Measurements from ENCODE around the gene PTPRG.
A peak's percentile ranks its signal among the peaks of the same experiment; 100 is the strongest.

PTPRG gene

DNA sequence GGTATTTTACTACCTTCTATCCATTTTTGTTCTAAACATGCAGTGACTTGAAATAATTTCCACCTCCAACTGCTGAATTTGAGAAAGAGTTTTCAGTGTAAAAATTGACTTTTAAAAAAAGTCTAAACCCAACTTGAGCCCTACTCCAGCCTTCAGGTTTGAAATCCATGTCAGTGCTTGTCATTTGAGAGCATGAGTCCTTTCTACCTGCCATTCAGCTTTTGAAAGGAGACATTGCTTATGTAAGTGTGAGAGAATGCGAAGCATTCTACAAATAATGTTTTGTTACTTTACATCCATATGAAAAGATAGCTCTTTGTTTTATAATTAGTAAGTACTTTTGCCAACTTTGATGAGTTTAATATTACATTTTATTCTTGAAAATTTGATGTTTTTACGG is 329.2 kb downstream of the PTPRG start:
- TF ChIP-seq CTCF (IDR thresholded peaks at IDR 0.05; ENCODE audit: low read depth, low read length), result no peak
- DNase-seq (ENCODE audit: extremely low read depth, low read depth), result no peak

DNA sequence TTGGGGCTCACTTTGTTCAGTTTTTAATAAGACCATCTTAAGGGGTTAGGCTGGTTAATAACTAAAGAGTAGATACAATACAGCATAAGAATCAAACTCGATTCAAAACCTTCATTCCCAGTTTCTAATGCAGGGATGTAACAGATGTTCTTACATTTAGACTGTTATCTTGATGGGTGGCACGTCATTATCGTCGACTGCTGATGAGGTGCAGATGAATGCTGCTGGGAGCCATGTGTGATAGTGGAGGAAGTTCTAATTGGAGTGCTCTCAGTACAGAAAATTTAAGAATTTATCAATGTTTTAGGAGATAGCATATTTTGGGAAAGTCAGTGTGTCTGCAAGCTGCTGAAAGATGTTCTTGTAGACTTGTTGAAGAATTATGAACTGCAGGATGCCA is 331.5 kb downstream of the PTPRG start:
- no peak for TF ChIP-seq CTCF (IDR thresholded peaks at IDR 0.05; ENCODE audit: low read depth, low read length)
- no peak for DNase-seq (ENCODE audit: extremely low read depth, low read depth)

GRCh38 chr3:61893840-61894566 is 332.6 kb downstream of the PTPRG start:
- DNase-seq (ENCODE audit: extremely low read depth, low read depth), result no peak
- no peak for TF ChIP-seq CTCF (IDR thresholded peaks at IDR 0.05; ENCODE audit: low read depth, low read length)

DNA sequence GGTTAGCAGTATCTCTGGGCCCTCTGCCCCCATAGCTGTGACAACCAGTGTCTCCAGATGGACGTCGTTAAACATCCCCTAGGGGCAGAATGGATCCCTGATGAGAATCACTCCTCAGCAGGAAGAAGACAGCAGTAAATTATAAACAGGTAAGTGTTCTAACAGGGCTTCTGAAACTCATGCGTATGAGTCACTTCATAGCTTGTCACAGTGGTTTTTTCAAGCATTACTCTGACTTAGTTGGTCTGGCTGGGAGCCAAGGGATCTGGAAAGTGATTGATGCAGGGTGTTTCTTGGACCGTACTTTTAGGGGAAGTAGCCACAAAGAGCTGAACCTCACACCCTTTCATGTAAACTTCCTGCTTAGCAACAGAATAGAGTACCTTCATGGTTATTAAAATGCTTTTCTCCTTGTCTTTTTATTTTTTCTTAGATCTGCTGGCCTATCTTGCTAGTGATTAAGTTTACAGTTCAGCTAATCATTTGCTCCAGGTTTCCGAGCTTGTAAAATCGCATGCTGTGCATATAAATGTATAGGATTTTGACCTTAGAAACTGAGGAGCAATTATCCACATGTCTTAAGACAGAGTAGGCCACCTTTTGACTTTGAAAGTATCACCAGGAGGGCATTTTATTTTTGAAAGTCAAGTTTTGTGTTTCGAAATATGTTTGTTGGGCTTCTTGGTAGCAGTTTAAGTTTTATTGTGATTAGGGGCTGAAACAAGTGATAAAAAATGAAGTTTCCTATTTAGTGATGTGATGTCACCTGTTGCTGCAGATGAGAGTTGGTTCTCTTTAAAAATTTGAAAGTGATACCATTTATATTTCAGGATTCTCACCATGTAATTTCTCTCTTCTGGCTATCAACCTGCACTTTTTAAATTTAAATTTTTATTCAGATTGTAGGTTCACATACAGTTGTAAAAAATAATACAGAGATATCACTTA is 333.9 kb downstream of the PTPRG start:
- peak; percentile 51 for DNase-seq (ENCODE audit: extremely low read depth, low read depth)
- no peak for TF ChIP-seq CTCF (IDR thresholded peaks at IDR 0.05; ENCODE audit: low read depth, low read length)

DNA sequence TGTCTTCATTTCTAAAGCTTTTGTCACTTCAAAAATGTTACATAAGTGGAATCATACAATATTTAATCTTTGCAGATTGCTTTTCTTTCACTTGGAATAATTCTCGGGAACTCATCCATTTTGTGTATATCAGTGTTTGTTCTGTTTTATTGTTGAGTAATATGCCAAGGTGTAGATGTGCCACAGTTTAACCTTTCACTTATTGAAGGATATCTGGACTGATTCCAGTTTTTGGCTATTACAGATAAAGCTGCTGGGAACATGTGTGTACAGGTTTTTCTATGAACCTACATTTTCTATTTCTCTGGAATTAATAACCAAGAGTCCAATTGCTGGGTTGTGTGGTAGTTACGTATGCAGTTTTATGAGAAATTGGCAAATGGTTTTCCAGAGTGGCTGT is 334.9 kb downstream of the PTPRG start:
- DNase-seq (ENCODE audit: extremely low read depth, low read depth), result no peak
- TF ChIP-seq CTCF (IDR thresholded peaks at IDR 0.05; ENCODE audit: low read depth, low read length), result no peak

DNA sequence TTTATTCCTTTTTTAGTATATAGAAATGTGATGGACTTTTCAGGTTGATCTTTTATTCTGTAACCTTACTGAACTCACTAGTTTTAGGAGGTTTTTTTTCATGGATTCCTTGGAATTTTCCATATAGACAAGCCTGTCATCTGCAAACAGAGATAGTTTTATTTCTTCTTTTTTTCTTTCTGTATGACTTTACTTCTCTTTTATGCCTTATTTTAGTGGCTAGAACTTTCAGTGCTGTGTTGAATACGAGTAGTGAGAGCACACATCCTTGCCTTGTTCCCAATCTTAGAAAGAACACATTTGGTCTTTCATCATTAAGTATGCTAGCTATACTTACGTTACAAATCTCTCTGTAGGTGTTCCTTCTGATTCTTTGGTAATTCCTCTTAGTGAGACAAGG is 336.5 kb downstream of the PTPRG start:
- TF ChIP-seq CTCF (IDR thresholded peaks at IDR 0.05; ENCODE audit: low read depth, low read length), result no peak
- DNase-seq (ENCODE audit: extremely low read depth, low read depth), result no peak
